GM18499 (cell line): ENCODE data around the gene DHX16.

Experiments used
- ATAC-seq: cut with Tn5 transposase; IDR thresholded peaks from one replicate; pipeline ENCODE4 v1.9.1; 2021; ENCODE audit warnings: moderate number of reproducible peaks; ENCODE audit not compliant: insufficient read depth, unreplicated experiment

Gene DHX16

DNA sequence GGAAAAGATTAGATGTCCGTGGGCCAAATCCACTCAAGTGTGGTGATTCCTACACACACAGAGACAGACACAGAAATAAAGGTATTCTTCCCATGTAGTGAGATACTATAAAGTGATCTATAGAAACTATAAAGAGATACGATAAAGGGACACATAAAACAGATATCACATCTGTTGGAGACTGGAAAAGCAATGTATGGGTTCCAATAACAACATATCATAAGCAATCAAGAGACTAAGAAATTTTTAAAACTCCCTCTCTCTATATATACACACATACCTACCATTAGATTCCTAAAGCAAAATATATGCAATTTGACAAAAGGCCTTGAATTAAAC is 61.0 kb downstream of the DHX16 start:
- ATAC-seq: no peak

DNA sequence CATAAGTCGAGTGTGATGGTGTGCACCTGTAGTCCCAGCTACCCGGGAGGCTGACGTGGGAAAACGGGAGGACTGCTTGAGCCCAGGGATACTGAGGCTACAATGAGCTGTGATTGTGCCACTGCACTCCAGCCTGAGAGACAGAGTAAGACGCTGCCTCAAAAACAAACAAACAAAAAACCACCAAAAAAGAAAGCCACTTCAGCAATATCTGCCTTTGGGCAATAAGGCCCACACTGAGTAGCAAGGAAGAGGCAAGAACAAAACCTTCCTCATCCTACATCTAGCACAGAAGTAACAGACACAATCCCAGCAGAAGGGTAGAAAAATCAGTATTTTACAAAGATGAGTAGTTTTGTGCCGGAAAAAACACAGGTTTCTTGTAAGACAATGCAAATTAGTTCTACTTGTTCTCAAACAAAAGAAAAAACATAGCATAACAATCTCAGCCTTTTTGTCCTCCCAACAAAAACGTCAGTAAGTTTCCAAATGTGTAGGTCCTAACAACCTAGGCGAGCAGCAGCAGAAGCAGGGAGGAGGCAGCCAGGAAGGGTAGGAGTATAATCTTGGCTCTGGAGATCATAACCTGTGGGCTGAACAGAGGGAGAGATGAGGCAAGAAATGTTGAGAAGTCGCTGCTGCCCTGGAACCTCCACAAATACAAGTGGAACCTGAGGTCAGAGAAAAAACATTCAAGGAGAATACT is 61.5 kb downstream of the DHX16 start:
- ATAC-seq: no peak

DNA sequence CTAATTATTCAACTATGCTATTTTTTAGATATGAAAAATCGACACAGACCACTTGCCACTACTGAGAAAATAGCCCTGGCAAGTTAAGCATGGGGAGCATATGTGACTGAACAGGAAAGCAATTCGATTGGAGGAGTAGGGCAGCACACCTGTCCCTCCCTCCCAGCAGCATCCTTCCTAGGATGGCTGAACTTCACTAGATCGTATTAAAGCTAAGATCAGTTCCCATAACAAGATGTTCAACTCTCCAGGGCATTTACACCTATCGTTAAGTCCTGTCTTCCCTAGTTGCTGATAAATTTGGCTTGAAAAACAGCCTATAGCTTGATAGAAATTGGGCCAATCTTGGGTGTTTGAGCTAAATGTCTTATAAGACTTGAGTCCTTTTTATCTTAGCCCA is 62.7 kb downstream of the DHX16 start:
- no peak for ATAC-seq

DNA sequence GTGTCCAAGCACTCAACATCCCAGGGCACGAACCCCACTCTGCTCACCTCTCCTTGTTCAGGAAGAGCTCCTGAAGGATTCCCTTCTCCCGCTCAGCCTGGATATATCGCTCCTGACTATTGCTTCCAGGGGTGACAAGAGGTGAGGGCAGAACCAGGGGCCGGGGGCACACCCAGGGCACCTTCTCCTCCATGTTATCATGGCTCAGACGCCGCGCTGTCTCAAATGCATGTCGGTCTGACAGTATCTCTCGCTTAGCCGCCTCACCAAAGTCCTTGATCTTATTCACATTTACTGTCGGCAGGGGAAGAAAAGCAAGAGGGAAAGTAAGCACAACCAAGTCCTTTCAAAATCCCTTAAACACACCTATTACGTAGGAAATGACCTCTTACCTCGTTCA is 68.8 kb downstream of the DHX16 start:
- no peak for ATAC-seq
